Measurements from ENCODE around the gene RAB28. TPM values are rescaled to one million over a fixed set of nuclear protein-coding genes. Genes with fewer than 3 reads are reported as not detected.

RAB28 gene
- total and polyA plus RNA-seq, 2 of the 8 experiments (the other 6 are each of a cell fraction or from before 2014, with no cell fraction given): 16.0 to 18.7 TPM

- TF ChIP-seq TBP (IDR thresholded peaks at IDR 0.05; ENCODE audit: low read depth, low read length): no peak
- TF ChIP-seq ZNF274 (IDR thresholded peaks at IDR 0.05; ENCODE audit: borderline replicate concordance, extremely low read depth, low read length): no peak
- no peak for TF ChIP-seq BCL11A (IDR thresholded peaks at IDR 0.05; ENCODE audit: low read depth in 2 of 2, low read length in 2 of 2)
- no peak for TF ChIP-seq EP300 (IDR thresholded peaks at IDR 0.05; ENCODE audit: borderline replicate concordance in 1 of 2, low read depth in 2 of 2, low read length in 2 of 2)
- no peak for TF ChIP-seq CHD2 (IDR thresholded peaks at IDR 0.05; ENCODE audit: low read length)
- no peak for TF ChIP-seq CREB1 (IDR thresholded peaks at IDR 0.05)
- no peak for TF ChIP-seq JUND (IDR thresholded peaks at IDR 0.05; ENCODE audit: low read length)
Observed at GRCh38 chr4:13367244-13367643, 116.9 kb downstream of the RAB28 start (continued).

Data from H1 (cell line).